ENCODE measurements around the gene DCP2.

- TF ChIP-seq CTCF (conservative IDR thresholded peaks at IDR 0.05 in 1 of 2, IDR thresholded peaks at IDR 0.05 in 1 of 2; ENCODE audit: low read depth in 1 of 2, low read length in 2 of 2) (no peak), EZH2 (IDR thresholded peaks at IDR 0.05; ENCODE audit: low read length, missing control alignments) (no peak)
These were observed 23.9 kb downstream of the DCP2 start for GRCh38 chr5:113000466-113000865.

All from fibroblast of lung (primary cell).